ENCODE results near the gene C2orf76. TPM values are rescaled to one million over a fixed set of nuclear protein-coding genes. Genes with fewer than 3 reads are reported as not detected.

Gene C2orf76
- total RNA-seq, 1 experiment from 2014 or later, result 10.2 TPM

GRCh38 chr2:119383410-119384140, 16.9 kb upstream of the C2orf76 start:
- TF ChIP-seq, protein P1, sequence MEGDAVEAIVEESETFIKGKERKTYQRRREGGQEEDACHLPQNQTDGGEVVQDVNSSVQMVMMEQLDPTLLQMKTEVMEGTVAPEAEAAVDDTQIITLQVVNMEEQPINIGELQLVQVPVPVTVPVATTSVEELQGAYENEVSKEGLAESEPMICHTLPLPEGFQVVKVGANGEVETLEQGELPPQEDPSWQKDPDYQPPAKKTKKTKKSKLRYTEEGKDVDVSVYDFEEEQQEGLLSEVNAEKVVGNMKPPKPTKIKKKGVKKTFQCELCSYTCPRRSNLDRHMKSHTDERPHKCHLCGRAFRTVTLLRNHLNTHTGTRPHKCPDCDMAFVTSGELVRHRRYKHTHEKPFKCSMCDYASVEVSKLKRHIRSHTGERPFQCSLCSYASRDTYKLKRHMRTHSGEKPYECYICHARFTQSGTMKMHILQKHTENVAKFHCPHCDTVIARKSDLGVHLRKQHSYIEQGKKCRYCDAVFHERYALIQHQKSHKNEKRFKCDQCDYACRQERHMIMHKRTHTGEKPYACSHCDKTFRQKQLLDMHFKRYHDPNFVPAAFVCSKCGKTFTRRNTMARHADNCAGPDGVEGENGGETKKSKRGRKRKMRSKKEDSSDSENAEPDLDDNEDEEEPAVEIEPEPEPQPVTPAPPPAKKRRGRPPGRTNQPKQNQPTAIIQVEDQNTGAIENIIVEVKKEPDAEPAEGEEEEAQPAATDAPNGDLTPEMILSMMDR (conservative IDR thresholded peaks at IDR 0.05; ENCODE audit: low read depth, low read length), result no peak
- Histone ChIP-seq H3K4me3 (ENCODE audit: low read length) (no peak overlapping the region), H2AFZ (ENCODE audit: low read length) (no peak overlapping the region), H3K27ac (ENCODE audit: low read length) (no peak overlapping the region), H3K79me2 (ENCODE audit: low read length) (no peaks in the 10 kb centered on the region), H3K4me2 (ENCODE audit: low read length) (no peak overlapping the region), H3K9ac (ENCODE audit: low read length) (no peak overlapping the region), H3K36me3 (ENCODE audit: low read depth, low read length) (no peaks in the 10 kb centered on the region), H4K20me1 (ENCODE audit: low read length) (no peaks in the 10 kb centered on the region), H3K27me3 (ENCODE audit: low read length) (no peaks in the 10 kb centered on the region), H3F3A (ENCODE audit: low read length, unreplicated experiment) (no peaks in the 10 kb centered on the region), H3K9me2 (replicated peaks; ENCODE audit: low read length) (no peaks in the 10 kb centered on the region), H3K9me3 (ENCODE audit: low read length) (no peaks in the 10 kb centered on the region), H3K4me1 (ENCODE audit: insufficient read depth, low read length) (no peaks in the 10 kb centered on the region)
- CTCF ChIA-PET, result no interaction called here
- no peak for ATAC-seq
- POLR2A ChIA-PET (ENCODE audit: unreplicated experiment), result no interaction called here
- BruUV-seq (replicated peaks), result no TSS peak
- no peak for DNase-seq
- intact Hi-C loops (cut with micrococcal nuclease), result no loop called here

GRCh38 chr2:119378566-119378965, 11.9 kb upstream of the C2orf76 start:
- H3K4me1 ChIP-seq (ENCODE audit: insufficient read depth, low read length), result no peaks in the 10 kb centered on the region
- no peaks in the 10 kb centered on the region for H3K9me3 ChIP-seq (ENCODE audit: low read length)
- no peaks in the 10 kb centered on the region for H4K20me1 ChIP-seq (ENCODE audit: low read length)
- H3K4me3 ChIP-seq (ENCODE audit: low read length), result no peak overlapping the region
- H3F3A ChIP-seq (ENCODE audit: low read length, unreplicated experiment), result no peaks in the 10 kb centered on the region
- peaks cover under 1% of the 10 kb centered on the region for H3K36me3 ChIP-seq (ENCODE audit: low read depth, low read length)
- H3K27ac ChIP-seq (ENCODE audit: low read length), result no peak overlapping the region
- CTCF ChIA-PET, result no interaction called here
- POLR2A ChIA-PET (ENCODE audit: unreplicated experiment), result no interaction called here
- no peak overlapping the region for H2AFZ ChIP-seq (ENCODE audit: low read length)
- H3K79me2 ChIP-seq (ENCODE audit: low read length), result no peaks in the 10 kb centered on the region
- H3K9me2 ChIP-seq (replicated peaks; ENCODE audit: low read length), result no peaks in the 10 kb centered on the region
- H3K27me3 ChIP-seq (ENCODE audit: low read length), result no peaks in the 10 kb centered on the region
- no peak overlapping the region for H3K4me2 ChIP-seq (ENCODE audit: low read length)
- ATAC-seq, result no peak
- no TSS peak for BruUV-seq (replicated peaks)
- DNase-seq, result no peak
- H3K9ac ChIP-seq (ENCODE audit: low read length), result no peak overlapping the region
- intact Hi-C loops (cut with micrococcal nuclease), result no loop called here
- TF ChIP-seq, protein P1 (conservative IDR thresholded peaks at IDR 0.05; ENCODE audit: low read depth, low read length), result no peak
- no peak for TF ChIP-seq EZH2phosphoT487 (IDR thresholded peaks at IDR 0.05; ENCODE audit: borderline replicate concordance, low read length)
- no peak for TF ChIP-seq EZH2 (IDR thresholded peaks at IDR 0.05; ENCODE audit: low read length, unreplicated experiment)

DNA sequence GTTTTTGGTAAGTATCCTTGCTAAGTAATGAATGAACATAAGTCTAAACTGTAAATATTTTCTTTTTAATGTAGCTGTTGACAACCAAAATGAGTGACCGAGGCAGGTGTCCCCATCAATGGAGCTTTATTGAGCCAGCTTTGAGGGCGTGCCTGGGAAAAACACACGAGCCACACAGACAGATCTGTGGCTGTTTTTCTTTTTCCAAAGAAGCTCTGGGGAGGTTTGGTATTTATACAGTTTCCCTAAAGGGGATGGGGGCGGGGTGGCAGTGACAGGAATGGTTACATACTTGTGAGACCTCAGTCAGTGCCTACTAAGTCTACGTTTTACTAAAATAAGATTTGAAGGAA, 11.3 kb upstream of the C2orf76 start:
- no TSS peak for BruUV-seq (replicated peaks)
- POLR2A ChIA-PET (ENCODE audit: unreplicated experiment), result no interaction called here

More for the DNA sequence above, 11.3 kb upstream of the C2orf76 start:
- Histone ChIP-seq H3K4me2 (ENCODE audit: low read length) (no peak overlapping the region), H3K4me1 (ENCODE audit: insufficient read depth, low read length) (no peaks in the 10 kb centered on the region), H3K9ac (ENCODE audit: low read length) (no peak overlapping the region), H3K4me3 (ENCODE audit: low read length) (no peak overlapping the region), H3K27me3 (ENCODE audit: low read length) (no peaks in the 10 kb centered on the region), H3K9me3 (ENCODE audit: low read length) (no peaks in the 10 kb centered on the region), H3K9me2 (replicated peaks; ENCODE audit: low read length) (no peaks in the 10 kb centered on the region), H3K79me2 (ENCODE audit: low read length) (no peaks in the 10 kb centered on the region), H3K36me3 (ENCODE audit: low read depth, low read length) (peaks cover 7% of the 10 kb centered on the region), H3F3A (ENCODE audit: low read length, unreplicated experiment) (no peaks in the 10 kb centered on the region), H2AFZ (ENCODE audit: low read length) (no peak overlapping the region), H4K20me1 (ENCODE audit: low read length) (no peaks in the 10 kb centered on the region), H3K27ac (ENCODE audit: low read length) (no peak overlapping the region)
- DNase-seq, result no peak
- TF ChIP-seq, protein P1 (conservative IDR thresholded peaks at IDR 0.05; ENCODE audit: low read depth, low read length), result no peak
- TF ChIP-seq EZH2phosphoT487 (IDR thresholded peaks at IDR 0.05; ENCODE audit: borderline replicate concordance, low read length) (no peak), EZH2 (IDR thresholded peaks at IDR 0.05; ENCODE audit: low read length, unreplicated experiment) (no peak)
- intact Hi-C loops (cut with micrococcal nuclease), result no loop called here
- CTCF ChIA-PET, result no interaction called here
- ATAC-seq, result no peak

Measured in PC-3 (cell line).